Bronchial epithelial cell (primary cell): Measurements from ENCODE around the gene PRKCH. TPM values are rescaled to one million over a fixed set of nuclear protein-coding genes. Genes with fewer than 3 reads are reported as not detected.

Source experiments
- DNase-seq: peaks from one replicate; pipeline ENCODE4 v3.0.0-alpha.2; 2010; ENCODE audit warnings: low read depth
- FAIRE-seq: peaks from 2 replicates; lab custom pipeline; 2011; peaks lifted over from hg19 to GRCh38; lab: Jason Lieb, UNC
- H3K27me3 ChIP-seq: 2 replicates; pipeline ENCODE4 v1.5.1; 2011; ENCODE audit warnings: low read length; ENCODE audit not compliant: control insufficient read depth, insufficient read depth
- H3K36me3 ChIP-seq: 2 replicates; pipeline ENCODE4 v1.5.1; 2011; ENCODE audit warnings: low read length; ENCODE audit not compliant: control insufficient read depth, insufficient read depth
- H3K4me3 ChIP-seq: 2 replicates; pipeline ENCODE4 v1.5.1; 2011; ENCODE audit warnings: mild to moderate bottlenecking, low read depth, low read length, control low read depth
- total RNA-seq: library from RNA; depleted of rRNA; stranded (reverse); fragments of >200 nt; gene quantifications from 2 replicates; pipeline ENCODE4 v1.2.1, GENCODE V29; 2014
- TF ChIP-seq, protein P1 (sequence below): IDR thresholded peaks from 2 replicates; pipeline ENCODE4 v1.5.1; 2011; ENCODE audit warnings: mild to moderate bottlenecking, moderate library complexity, low read length, control low read depth, inconsistent platforms; ENCODE audit not compliant: insufficient read depth, severe bottlenecking

PRKCH gene
- total RNA-seq, 1 donor from 2014 or later = 24.5 TPM

DNA sequence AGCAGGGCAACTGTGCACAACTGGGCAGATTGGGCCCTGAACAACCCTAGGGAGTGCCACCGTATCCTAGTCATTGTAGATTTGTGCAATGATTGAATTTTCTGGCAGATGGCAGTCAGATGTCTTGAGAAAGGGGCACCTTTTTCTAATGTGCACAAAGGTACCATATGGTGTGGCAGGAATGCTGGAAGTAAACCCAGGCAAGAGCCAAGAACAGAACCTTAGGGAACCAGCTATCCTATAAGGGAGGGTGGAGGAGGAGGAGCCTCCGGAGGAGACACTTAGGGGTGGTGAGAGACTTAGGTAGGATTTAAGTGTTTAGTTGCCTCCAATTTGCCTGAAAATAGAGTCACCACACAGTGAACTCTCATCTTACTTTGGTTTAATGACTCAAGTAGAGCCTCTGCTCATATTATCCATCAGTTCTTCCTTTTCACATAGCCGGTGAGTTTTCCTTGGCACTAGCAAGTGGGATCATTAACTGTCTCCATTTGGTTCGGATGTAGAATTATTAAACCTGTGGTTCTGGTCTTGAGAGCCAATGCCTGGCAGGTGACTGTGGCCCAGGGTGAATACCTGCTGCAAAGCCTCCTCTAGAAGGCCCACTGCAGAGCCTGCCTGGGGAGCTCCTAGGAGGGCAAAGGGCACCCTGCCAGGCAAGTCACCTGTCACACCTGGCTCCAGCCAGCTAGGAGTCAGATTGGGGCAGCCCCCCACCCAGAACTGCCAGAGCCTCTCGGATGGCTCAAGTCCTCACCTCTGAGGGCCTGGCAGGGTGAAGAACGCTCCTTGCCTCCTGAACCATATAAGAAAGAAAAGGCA is 189.6 kb downstream of the PRKCH start:
- H3K27me3 ChIP-seq = no peaks in the 10 kb centered on the region
- no peak overlapping the region for H3K4me3 ChIP-seq
- FAIRE-seq (no peak), DNase-seq (no peak)
- H3K36me3 ChIP-seq = no peaks in the 10 kb centered on the region
- TF ChIP-seq, protein P1, sequence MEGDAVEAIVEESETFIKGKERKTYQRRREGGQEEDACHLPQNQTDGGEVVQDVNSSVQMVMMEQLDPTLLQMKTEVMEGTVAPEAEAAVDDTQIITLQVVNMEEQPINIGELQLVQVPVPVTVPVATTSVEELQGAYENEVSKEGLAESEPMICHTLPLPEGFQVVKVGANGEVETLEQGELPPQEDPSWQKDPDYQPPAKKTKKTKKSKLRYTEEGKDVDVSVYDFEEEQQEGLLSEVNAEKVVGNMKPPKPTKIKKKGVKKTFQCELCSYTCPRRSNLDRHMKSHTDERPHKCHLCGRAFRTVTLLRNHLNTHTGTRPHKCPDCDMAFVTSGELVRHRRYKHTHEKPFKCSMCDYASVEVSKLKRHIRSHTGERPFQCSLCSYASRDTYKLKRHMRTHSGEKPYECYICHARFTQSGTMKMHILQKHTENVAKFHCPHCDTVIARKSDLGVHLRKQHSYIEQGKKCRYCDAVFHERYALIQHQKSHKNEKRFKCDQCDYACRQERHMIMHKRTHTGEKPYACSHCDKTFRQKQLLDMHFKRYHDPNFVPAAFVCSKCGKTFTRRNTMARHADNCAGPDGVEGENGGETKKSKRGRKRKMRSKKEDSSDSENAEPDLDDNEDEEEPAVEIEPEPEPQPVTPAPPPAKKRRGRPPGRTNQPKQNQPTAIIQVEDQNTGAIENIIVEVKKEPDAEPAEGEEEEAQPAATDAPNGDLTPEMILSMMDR = no peak

DNA sequence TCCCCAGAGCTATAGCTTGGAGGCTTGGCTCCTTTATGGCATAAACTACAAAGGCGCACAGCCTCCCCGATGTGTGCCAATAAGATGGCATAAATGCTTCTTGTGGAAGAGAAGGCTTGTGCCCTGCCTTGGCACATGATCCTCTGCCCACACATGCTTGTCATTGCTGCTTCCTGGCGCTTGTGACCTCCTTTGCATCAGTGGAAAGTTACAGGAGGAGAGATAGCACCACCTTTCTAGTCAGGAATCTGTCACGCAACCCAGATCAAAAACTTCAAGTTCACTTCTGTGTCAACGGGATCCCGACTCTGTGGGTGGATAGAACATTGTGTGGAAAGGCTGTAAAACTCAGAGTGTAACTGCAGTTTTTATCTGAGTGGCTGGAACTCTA is 190.2 kb downstream of the PRKCH start:
- FAIRE-seq = peak; percentile 32
- TF ChIP-seq, protein P1 = no peak
- DNase-seq = peak; percentile 48
- no peak overlapping the region for H3K4me3 ChIP-seq
- H3K36me3 ChIP-seq = no peaks in the 10 kb centered on the region
- H3K27me3 ChIP-seq = no peaks in the 10 kb centered on the region

DNA sequence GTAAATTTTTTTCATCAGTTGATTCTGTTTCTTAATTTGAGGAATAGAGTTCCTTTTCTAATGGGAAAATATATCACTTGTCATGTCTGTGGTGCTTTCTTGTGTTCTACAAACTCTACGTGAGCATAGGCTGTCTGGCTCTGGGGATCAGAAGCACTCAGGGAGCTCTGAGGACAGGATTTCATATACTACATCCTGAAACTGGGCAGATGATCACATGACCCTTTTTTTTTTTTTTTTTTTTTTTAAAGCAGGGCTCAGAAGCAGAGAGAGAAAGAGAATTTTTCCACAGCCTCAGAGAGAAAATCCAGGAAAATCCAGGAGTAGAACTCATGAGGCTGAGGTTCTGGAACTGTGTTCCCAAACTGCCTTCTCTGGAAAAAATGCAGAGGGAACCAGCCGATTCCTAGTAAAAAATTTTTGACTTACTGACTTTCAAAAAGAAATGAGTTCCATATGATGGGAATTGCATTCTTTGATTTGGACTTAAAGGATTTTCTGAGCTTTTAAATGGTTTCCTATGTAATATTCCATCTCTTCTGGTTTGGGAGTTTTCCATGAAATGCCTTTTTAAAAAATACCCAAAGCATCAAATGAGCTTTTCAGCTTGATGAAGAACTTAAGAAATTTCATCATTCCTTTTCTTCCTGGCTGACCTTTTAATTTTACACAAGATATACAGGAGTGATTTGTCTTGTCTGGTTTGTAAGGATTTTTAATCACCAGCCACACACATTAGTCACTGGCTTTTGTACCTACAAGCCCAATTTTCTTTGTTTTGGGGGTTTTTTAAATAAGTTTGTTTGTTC is 190.9 kb downstream of the PRKCH start:
- Histone ChIP-seq H3K27me3 (no peaks in the 10 kb centered on the region), H3K4me3 (no peak overlapping the region), H3K36me3 (no peaks in the 10 kb centered on the region)
- TF ChIP-seq, protein P1 = no peak
- FAIRE-seq (no peak), DNase-seq (peak; percentile 94)

DNA sequence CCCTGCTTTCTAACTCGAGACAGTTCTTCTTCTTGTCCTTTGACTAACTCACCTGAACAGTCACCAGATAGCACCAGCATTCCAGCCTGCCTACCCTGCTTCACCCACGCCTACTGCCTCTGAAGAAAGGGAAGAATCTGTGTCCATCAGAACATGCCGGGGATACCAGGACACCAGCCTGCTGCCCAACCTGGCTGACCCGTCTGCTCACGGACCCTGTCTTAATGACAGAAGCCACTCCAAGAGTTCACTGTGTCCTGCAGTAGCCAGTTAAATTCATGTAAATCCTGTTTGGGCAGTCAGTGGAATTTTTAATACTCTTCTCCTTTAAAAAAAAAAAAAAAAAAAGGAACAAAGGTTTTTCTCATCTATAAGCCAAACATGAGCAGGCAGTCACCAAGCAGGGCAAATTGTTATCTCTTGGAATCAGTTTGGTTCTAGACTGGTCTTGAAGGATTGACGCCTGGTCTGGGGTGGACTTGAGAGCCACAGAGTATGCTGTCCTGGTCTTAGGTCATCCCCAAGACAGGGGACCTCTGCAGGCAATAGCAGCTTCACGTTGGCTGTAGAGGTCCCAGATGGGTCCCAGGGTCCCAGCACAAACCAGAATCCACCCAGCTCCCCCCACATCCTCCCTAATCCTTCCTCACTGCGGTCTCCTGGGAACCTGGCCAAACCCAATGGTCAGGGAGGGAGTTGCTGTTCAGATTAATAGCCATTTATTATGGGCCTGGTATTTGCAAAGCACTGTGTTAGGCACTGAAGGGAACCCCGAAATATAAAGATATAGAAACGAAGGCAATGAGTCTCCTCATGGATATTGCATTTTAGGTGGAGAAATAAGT is 192.8 kb downstream of the PRKCH start:
- peak; percentile 49 for DNase-seq
- TF ChIP-seq, protein P1 = no peak

DNA sequence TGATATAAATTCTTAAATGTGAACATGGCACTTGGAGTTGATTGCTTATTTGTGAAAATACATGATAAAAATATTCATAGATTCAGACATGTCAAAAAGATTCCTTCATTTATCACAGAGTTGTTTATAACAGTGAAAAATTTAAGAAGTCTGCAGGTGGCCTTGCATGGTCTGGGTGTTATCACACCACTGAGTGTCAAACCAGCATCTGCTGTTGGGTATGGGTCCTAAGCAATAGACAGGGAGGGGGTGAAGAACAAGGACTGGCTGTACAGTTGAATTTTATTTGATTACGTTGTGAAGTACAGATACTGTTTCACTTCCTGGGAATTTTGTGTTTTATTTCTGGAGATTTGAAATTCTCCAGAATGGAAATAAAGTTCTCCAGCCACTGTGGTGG is 193.5 kb downstream of the PRKCH start:
- no peaks in the 10 kb centered on the region for H3K36me3 ChIP-seq
- no peak for FAIRE-seq
- H3K27me3 ChIP-seq = no peaks in the 10 kb centered on the region
- TF ChIP-seq, protein P1 = no peak
- H3K4me3 ChIP-seq = no peak overlapping the region
- no peak for DNase-seq

More for the DNA sequence above, 192.8 kb downstream of the PRKCH start:
- no peak for FAIRE-seq
- Histone ChIP-seq H3K4me3 (no peak overlapping the region), H3K27me3 (no peaks in the 10 kb centered on the region), H3K36me3 (no peaks in the 10 kb centered on the region)
